NCI-H748 (cell line): ENCODE measurements around the gene VAMP5.
"Not testable (repeated sequence)": the region's sequence is repeated elsewhere in the genome, so short reads cannot be mapped to it uniquely, and the experiment has no call there.

ENCODE experiments used
- DNase-seq: peaks from one replicate; lab custom pipeline; 2025; ENCODE audit not compliant: unreplicated experiment; lab: John Stamatoyannopoulos, UW

The VAMP5 gene

GRCh38 chr2:85600951-85601770 lies 16.9 kb downstream of the VAMP5 start:
- DNase-seq, result no peak

GRCh38 chr2:85601771-85602475 lies 17.7 kb downstream of the VAMP5 start:
- peak; percentile 38 for DNase-seq

DNA sequence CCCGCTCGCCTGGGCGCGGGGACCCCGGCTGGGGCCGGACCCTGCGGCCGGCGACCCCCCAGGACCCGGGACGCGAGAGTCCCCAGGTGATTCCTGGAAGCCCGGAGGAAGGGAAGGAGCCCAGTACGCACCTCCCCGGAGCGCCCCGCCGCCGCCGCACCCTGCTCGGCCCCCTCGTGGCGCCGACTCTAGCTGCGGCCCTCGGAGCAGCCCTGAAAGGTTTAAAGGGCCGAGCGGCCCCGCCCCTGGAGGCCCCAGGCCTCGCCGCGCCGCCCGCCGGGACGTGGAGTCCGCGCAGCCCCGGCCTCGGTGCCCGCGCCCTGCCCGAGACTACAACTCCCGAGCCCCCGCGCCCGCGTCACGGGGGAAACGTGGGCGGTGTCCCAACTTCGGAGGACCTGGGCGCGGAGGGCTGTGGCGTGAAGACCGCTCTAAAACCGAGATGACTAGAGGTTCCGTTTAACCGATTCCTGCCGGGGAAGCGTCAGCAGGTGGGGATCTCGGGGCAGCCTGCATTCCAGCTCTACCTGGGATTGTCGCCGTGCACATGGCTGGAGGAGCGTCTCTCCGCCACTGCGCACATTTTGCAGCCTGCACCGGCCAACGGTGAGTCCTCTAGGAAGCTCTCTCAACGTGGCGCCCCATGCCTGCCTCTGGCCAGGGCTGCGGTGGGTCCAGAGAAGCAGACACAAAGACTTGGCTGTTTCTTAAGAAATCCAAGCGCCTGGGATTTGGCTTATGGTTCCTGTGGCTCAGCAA lies 18.4 kb downstream of the VAMP5 start, which contains the start of gene TMEM150A:
Gene TMEM150A, minus strand, starts transcription at position 223 of the 759 bp plus-strand sequence. CDS start 750 bp downstream, outside the sequence.
- peak; percentile 85 for DNase-seq

GRCh38 chr2:85604133-85604444 lies 19.9 kb downstream of the VAMP5 start:
- DNase-seq, result not testable (repeated sequence)

DNA sequence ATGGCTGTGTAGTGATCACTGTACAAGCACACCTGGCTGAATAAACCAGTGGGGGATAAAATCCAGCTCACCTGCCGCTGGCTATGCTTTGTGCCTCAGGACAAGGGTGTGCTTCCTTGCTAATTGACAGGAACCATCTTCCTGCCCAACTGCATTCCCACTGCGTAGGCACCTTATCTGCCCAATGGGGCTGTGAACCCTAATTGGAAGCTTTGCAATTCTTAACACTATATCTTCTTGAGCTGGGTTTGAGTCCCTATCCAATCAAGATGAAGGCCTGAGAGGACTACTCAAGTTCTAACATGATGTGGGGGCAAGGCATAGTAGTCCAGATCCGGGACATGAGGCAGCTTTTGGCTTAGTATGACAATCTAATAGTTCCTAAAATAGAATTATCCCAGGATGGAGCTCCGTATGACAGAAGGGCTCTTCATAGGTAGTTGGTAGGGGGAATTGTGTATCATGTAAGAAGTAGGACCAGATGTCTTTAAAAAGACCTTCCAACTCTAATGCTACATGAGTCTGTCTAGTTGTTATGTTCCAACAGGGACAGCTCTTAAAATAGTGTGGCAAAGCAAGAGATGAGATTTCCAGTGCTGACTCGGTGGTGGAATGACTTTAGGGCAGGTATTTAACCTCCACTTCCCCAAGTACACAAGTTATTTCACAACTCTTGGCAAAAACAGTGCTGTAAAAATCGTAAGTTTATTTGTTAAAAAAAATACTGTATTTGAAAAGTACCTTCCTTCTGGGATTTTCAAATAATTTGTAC lies 20.5 kb downstream of the VAMP5 start:
- peak; percentile 4 for DNase-seq

- DNase-seq, result no peak
Measured at GRCh38 chr2:85605406-85606115, 21.3 kb downstream of the VAMP5 start.

DNA sequence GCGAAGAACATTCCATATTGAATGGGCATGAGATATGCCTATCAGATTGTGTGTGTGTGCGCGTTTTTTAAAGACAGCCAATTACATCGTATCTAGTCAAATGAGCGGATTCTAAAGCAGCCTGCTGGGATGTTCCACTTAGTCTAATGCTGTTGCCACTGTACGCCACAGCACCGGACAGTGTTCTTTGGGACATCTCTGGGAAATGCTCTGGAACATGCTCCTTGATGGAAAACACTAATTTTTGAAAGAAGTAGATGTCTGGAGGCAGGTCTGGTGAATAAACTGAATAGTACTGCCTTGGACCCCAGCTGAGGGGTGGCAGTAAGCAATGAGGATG lies 21.9 kb downstream of the VAMP5 start:
- DNase-seq, result no peak

- no peak for DNase-seq
Measured at GRCh38 chr2:85607268-85608215, 23.3 kb downstream of the VAMP5 start.

DNA sequence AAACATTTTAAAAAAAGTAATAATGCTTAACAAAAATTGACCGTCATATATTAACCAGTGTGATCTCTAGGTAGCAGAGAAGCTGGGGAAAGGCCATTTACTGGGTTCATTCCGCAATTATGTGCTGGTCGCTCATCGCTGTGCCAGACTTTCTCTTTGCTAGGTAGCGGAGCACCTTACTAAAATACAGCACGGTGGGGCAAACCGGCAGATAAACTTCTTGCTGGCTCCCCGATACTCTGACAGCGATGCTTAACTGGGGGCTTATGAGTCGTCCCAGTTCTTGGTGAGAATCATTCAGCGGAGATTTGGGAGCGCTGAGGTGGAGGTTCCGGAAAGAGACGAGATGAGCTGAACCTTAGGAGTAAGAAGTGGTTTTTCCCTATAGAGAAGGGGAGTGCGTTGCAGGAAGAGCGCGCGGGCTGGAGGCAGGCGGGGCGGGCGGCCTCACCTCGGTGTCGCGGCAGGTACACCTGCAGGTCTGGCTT lies 27.0 kb downstream of the VAMP5 start:
- no peak for DNase-seq

- peak; percentile 87 for DNase-seq
Measured at GRCh38 chr2:85611705-85612587, 27.7 kb downstream of the VAMP5 start, which contains the start of gene C2orf68. Gene C2orf68 (minus strand): TSS chr2:85612066. CDS start chr2:85611984, 82 bp downstream.

DNA sequence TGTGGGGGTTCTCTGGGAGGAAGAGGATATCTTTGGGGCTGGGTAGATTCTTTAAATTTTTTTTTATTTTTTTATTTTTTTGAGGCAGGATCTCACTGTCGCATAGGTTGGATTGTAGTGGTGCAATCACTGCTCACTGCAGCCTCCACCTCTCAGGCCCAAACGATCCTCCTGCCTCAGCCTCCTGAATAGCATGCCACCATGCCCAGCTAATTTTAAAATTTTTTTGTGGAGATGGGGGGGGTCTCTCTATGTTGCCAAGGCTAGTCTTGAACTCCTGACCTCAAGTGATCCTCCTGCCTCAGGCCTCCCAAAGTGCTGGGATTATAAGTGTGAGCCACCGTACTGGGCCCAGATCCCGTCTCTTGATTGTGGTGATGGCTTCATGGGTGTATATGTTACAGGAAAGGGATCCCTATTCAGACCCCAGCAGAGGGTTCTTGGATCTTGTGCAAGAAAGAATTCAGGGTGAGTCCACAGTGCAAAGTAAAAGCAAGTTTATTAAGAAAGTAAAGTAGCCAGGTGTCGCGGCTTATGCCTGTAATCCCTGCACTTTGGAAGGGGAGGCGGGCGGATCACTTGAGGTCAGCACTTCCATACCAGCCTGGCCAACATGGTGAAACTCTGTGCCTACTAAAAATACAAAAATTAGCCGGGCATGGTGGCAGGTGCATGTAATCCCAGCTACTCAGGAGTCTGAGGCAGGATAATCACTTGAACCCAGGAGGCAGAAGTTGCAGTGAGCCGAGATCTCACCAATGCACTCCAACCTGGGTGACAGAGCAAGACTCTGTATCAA lies 29.7 kb downstream of the VAMP5 start:
- DNase-seq, result no peak

DNA sequence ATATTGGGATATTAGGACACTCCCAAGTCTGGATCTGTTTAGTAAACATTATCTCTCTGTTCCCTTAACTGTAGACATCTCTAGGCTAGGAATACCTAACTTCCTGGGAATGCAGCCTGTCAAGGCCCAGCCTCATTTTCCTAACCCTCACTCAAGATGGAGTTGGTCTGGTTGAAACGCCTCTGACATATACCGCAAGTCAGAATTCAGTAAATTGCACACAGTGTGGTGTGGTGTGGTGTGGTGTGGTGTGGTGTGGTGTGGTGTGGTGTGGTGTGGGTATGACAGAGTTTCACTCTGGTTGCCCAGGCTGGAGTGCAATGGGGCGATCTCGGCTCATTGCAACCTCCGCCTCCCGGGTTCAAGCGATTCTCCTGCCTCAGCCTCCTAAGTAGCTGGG lies 30.5 kb downstream of the VAMP5 start:
- not testable (repeated sequence) for DNase-seq

DNA sequence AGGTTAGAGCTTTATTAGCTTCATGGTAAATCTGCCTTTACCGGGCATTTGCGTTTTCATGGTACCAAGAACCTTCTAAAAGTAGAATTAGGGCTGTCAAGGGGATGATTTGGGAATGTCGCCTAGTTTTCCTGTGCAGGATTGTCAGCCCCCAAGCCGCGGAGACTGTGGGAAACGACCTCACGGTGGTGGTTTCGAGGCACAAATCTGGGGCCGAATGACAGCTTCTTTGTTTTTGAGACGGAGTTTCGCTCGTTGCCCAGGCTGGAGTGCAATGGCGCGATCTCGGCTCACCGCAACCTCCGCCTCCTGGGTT lies 31.1 kb downstream of the VAMP5 start:
- DNase-seq, result no peak

- DNase-seq, result not testable (repeated sequence)
Measured at GRCh38 chr2:85617723-85618122, 33.5 kb downstream of the VAMP5 start.

- no peak for DNase-seq
Measured at GRCh38 chr2:85619617-85620016, 35.4 kb downstream of the VAMP5 start.

DNA sequence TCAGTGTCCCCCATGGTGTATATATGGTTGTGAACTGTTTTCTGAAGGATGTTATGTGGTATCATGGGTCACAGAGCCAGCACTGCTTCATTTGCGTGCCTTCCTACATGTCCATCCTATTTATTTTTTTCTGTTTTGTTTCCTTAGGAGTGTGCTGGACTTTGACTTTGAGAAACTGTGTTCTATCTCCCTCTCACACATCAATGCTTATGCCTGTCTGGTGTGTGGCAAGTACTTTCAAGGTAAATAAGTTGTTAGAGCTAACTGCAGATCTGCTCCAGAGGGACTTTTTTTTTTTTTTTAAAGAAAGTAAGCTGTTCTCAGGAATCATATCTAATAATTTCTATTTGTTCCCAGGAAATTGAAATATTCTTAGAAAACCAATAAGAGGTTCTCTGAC lies 37.1 kb downstream of the VAMP5 start:
- DNase-seq, result no peak

DNA sequence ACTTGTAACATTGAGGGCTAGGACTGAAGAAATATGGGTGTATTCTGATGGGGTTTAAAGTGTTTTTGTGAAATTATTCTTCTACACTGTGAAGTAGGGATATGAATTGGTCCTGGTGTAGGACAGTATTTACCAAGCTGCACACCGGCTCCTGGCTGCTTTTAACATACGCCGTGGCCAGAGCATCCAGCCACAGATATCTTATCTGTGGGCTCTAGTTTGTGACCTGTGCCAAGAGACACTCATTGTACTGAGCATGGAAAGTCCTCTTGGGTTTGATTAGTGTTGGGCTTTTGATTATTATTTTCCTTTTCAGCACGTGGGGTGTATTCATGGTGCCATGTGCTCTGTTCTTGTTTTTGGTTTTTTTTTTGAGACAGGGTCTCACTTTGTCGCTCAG lies 39.8 kb downstream of the VAMP5 start:
- DNase-seq, result no peak
